Peyer's patch (tissue), 4 donors: ENCODE measurements around the gene SUN5. TPM values are rescaled to one million over a fixed set of nuclear protein-coding genes. Genes with fewer than 3 reads are reported as not detected.

Source experiments
- DNase-seq, 3 donors: peaks; one replicate each; pipeline ENCODE4 v3.0.0-alpha.2; 2017 to 2019
- H3K27ac ChIP-seq, 4 donors: fragments of 200-600 bp; sonication (generic); one replicate each; pipeline ENCODE4 v1.5.1; 2016 to 2019
- H3K27me3 ChIP-seq, 2 donors: fragments of 200-600 bp; sonication (generic); one replicate each; pipeline ENCODE4 v1.5.1; 2019
- H3K36me3 ChIP-seq, 3 donors: fragments of 200-600 bp; sonication (generic); one replicate each; pipeline ENCODE4 v1.5.1; 2016 to 2019
- H3K4me1 ChIP-seq, 4 donors: fragments of 200-600 bp; sonication (generic); one replicate each; pipeline ENCODE4 v1.5.1; 2016 to 2019
- H3K4me3 ChIP-seq, 4 donors: fragments of 200-600 bp; sonication (generic); 1 replicate in 3 of 4; 2 replicates in 1 of 4; pipeline ENCODE4 v1.5.1; 2016 to 2019; ENCODE audit warnings: mild to moderate bottlenecking in 1 of 4
- H3K9me3 ChIP-seq, 4 donors: fragments of 200-600 bp; sonication (generic); one replicate each; pipeline ENCODE4 v1.5.1; 2016 to 2019; ENCODE audit warnings: mild to moderate bottlenecking in 1 of 4
- CTCF ChIP-seq, 6 experiments: fragments of 450-650 bp in 4 of 6; fragments of 200-600 bp in 2 of 6; sonication (generic) in 1 of 6; IDR thresholded peaks; one replicate each; pipeline ENCODE4 v1.5.1; 2017 to 2019; ENCODE audit warnings: antibody characterized with exemption in 6 of 6, mild to moderate bottlenecking in 3 of 6, moderate library complexity in 1 of 6
- POLR2A ChIP-seq, 2 donors: fragments of 450-650 bp; IDR thresholded peaks; one replicate each; pipeline ENCODE4 v1.5.1; 2017; ENCODE audit warnings: antibody characterized with exemption in 2 of 2, mild to moderate bottlenecking in 2 of 2, moderate library complexity in 2 of 2
- total RNA-seq, 4 donors: library from RNA; depleted of rRNA; stranded (reverse); fragments of >200 nt; gene quantifications; one replicate each; pipeline ENCODE4 v1.1.0, GENCODE V29; 2016

SUN5 gene
- total RNA-seq, 4 donors from 2014 or later, result not detected

GRCh38 chr20:32969356-32970114 is 34.7 kb downstream of the SUN5 start:
- DNase-seq, result peak in 1 of 3 donors; percentile 35
- H3K4me1 ChIP-seq, result peaks cover 0 to 46% (median 28%) of the 10 kb centered on the region in 4 donors
- H3K27ac ChIP-seq, result peak overlapping the region in 3 of 4 donors; percentile 62 to 76 (median 65)
- no peak overlapping the region for H3K4me3 ChIP-seq
- no peaks in the 10 kb centered on the region for H3K9me3 ChIP-seq
- H3K36me3 ChIP-seq, result no peaks in the 10 kb centered on the region
- TF ChIP-seq POLR2A (IDR thresholded peaks at IDR 0.05), result no peak
- no peak for TF ChIP-seq CTCF (IDR thresholded peaks at IDR 0.05)
- H3K27me3 ChIP-seq, result no peaks in the 10 kb centered on the region

GRCh38 chr20:32968478-32969241 is 35.6 kb downstream of the SUN5 start:
- TF ChIP-seq CTCF (IDR thresholded peaks at IDR 0.05) (no peak), POLR2A (IDR thresholded peaks at IDR 0.05) (no peak)

DNA sequence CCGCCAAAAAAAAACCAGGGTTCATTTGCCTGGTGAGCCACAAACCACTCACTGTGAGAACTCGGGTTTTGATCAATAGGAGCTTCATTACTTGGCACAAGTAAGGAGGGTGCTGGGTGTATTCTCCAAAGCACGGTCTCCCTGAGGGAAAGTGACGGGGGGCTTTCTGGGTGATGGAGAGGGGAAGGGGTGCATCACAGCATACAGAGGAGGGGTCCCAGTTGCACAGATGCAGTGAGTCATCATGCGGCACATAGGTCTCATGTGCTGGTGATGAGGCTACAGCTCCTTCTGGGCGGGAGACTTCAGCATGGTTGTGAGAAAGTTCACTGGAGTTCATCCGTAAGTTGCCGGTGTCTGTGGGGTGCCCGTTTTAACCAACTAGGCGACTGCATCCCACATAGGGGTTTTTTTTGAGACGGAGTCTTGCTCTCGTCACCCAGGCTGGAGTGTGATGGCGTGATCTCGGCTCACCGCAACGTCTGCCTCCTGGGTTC is 36.2 kb downstream of the SUN5 start:
- peak in 1 of 3 donors; percentile 49 for DNase-seq

More at GRCh38 chr20:32968478-32969241, 35.6 kb downstream of the SUN5 start:
- Histone ChIP-seq H3K27me3 (no peaks in the 10 kb centered on the region), H3K9me3 (no peaks in the 10 kb centered on the region), H3K36me3 (no peaks in the 10 kb centered on the region), H3K27ac (peak overlapping the region in 2 of 4 donors; percentile 62 to 76), H3K4me1 (peaks cover 0 to 46% (median 28%) of the 10 kb centered on the region in 4 donors), H3K4me3 (no peak overlapping the region)
- peak in 1 of 3 donors; percentile 41 for DNase-seq

DNA sequence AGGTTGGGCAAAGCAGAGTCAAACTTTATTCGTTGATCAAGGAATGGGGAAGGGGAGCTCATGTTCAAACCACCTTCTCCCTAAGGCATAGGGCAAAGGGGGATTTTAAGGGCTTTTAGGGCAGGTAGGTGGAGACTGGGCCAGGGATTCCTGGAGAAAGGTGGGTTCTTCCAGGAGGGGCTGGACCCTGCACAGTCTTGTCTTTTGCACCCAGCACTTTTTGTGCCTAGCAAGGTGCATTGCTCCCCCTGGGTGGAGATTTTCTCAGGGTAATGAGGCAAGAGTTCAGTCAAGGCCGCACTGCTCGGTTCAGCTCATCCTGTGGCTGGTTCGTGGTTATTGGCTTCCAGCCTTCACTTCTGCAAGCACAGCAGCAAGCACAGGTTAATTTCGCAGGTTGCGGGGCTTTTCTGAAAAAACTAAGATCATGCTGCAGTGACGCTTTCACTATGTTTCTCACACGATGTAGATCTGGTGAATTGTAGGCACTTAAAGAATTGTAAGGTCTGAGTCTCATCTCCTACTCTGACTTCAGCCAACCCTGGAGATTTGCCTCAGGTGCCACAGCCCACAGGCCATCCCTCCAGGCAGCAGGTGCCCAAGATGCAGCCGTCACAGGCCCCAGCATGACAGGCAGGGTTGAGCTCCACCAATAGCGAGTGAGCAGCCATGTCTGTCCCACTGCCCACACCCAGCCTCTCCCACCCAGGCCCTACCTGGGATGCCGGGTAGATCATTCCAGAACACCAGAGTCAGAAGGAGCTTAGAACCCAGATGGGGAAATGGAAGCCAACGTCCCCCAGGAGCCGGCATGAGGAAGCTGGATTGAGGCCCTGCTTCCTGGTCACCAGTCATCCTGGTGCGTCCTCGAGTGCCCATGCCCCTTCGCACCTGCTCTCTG is 37.1 kb downstream of the SUN5 start:
- peaks cover 0 to 38% (median 22%) of the 10 kb centered on the region in 4 donors for H3K4me1 ChIP-seq
- no peaks in the 10 kb centered on the region for H3K27me3 ChIP-seq
- TF ChIP-seq POLR2A (IDR thresholded peaks at IDR 0.05), result no peak
- TF ChIP-seq CTCF (IDR thresholded peaks at IDR 0.05), result no peak
- H3K36me3 ChIP-seq, result no peaks in the 10 kb centered on the region
- no peak overlapping the region for H3K4me3 ChIP-seq
- peak in 2 of 3 donors; percentile 54 to 75 for DNase-seq
- H3K9me3 ChIP-seq, result no peaks in the 10 kb centered on the region
- H3K27ac ChIP-seq, result peak overlapping the region; percentile 35 to 76 (median 54)

More for the DNA sequence above, 36.2 kb downstream of the SUN5 start:
- no peak for TF ChIP-seq POLR2A (IDR thresholded peaks at IDR 0.05)
- no peak for TF ChIP-seq CTCF (IDR thresholded peaks at IDR 0.05)
- no peaks in the 10 kb centered on the region for H3K27me3 ChIP-seq
- H3K36me3 ChIP-seq, result no peaks in the 10 kb centered on the region
- peak overlapping the region in 3 of 4 donors; percentile 35 to 76 (median 62) for H3K27ac ChIP-seq
- H3K4me3 ChIP-seq, result no peak overlapping the region
- no peaks in the 10 kb centered on the region for H3K9me3 ChIP-seq
- H3K4me1 ChIP-seq, result peaks cover 0 to 45% (median 26%) of the 10 kb centered on the region in 4 donors

GRCh38 chr20:32966382-32966781 is 37.9 kb downstream of the SUN5 start:
- no peaks in the 10 kb centered on the region for H3K36me3 ChIP-seq
- no peaks in the 10 kb centered on the region for H3K9me3 ChIP-seq
- no peaks in the 10 kb centered on the region for H3K27me3 ChIP-seq
- no peak for DNase-seq
- peak overlapping the region in 2 of 4 donors; percentile 66 to 76 for H3K27ac ChIP-seq
- no peak overlapping the region for H3K4me3 ChIP-seq
- TF ChIP-seq POLR2A (IDR thresholded peaks at IDR 0.05) (no peak), CTCF (IDR thresholded peaks at IDR 0.05) (no peak)
- peaks cover 0 to 32% (median 18%) of the 10 kb centered on the region in 4 donors for H3K4me1 ChIP-seq
